ENCODE measurements around the gene FRYL.
"Not testable (repeated sequence)": the region's sequence is repeated elsewhere in the genome, so short reads cannot be mapped to it uniquely, and the experiment has no call there.

The FRYL gene

GRCh38 chr4:48742412-48742811 is 37.7 kb downstream of the FRYL start:
- H3K27ac Mint-ChIP-seq = peak overlapping the region; percentile 50
- no peaks in the 10 kb centered on the region for H3K27me3 Mint-ChIP-seq
- H3K4me1 Mint-ChIP-seq (ENCODE audit: low read depth) = peaks cover 86% of the 10 kb centered on the region
- peaks cover 3% of the 10 kb centered on the region for H3K36me3 Mint-ChIP-seq
- H3K4me3 Mint-ChIP-seq = peak overlapping the region; percentile 53
- H3K9me3 Mint-ChIP-seq (ENCODE audit: low read depth) = no peaks in the 10 kb centered on the region

GRCh38 chr4:48739560-48740019 is 40.5 kb downstream of the FRYL start:
- Mint-ChIP-seq H3K36me3 (no peaks in the 10 kb centered on the region), H3K27me3 (no peaks in the 10 kb centered on the region), H3K4me3 (peak overlapping the region; percentile 9), H3K4me1 (ENCODE audit: low read depth) (peaks cover 76% of the 10 kb centered on the region), H3K27ac (peak overlapping the region; percentile 72), H3K9me3 (ENCODE audit: low read depth) (no peaks in the 10 kb centered on the region)

DNA sequence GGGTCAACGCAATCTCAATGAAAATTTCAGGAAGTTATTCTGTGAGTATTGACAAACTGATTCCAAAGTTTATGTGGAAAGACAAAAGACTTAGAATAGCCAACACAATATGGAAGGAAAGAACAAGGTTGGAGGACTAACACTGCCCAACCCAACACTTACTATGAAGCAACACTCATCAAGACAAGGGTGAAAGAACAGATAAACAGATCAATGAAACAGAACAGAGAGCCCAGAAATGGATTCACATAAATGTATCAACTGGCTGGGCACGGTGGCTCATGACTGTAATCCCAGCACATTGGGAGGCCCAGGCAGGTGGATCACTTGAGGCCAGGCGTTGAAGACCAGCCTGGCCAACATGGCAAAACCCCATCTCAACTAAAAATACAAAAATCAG is 41.2 kb downstream of the FRYL start:
- Mint-ChIP-seq H3K9me3 (ENCODE audit: low read depth) (peaks cover 3% of the 10 kb centered on the region), H3K36me3 (peaks cover 3% of the 10 kb centered on the region), H3K27me3 (no peaks in the 10 kb centered on the region), H3K4me3 (peak overlapping the region; percentile 57), H3K27ac (peak overlapping the region; percentile 86), H3K4me1 (ENCODE audit: low read depth) (peaks cover 76% of the 10 kb centered on the region)

- H3K27ac Mint-ChIP-seq = peak overlapping the region; percentile 70
- not testable (repeated sequence) for H3K9me3 Mint-ChIP-seq (ENCODE audit: low read depth); H3K27me3 Mint-ChIP-seq; H3K36me3 Mint-ChIP-seq
- H3K4me1 Mint-ChIP-seq (ENCODE audit: low read depth) = peaks cover 91% of the 10 kb centered on the region
- H3K4me3 Mint-ChIP-seq = peak overlapping the region; percentile 64
These were observed 51.1 kb downstream of the FRYL start for GRCh38 chr4:48728906-48729496.

GRCh38 chr4:48727666-48728459 is 52.2 kb downstream of the FRYL start:
- Mint-ChIP-seq H3K4me3 (peak overlapping the region; percentile 64), H3K36me3 (no peaks in the 10 kb centered on the region), H3K27ac (peak overlapping the region; percentile 77), H3K4me1 (ENCODE audit: low read depth) (peaks cover 92% of the 10 kb centered on the region), H3K27me3 (no peaks in the 10 kb centered on the region), H3K9me3 (ENCODE audit: low read depth) (no peaks in the 10 kb centered on the region)

DNA sequence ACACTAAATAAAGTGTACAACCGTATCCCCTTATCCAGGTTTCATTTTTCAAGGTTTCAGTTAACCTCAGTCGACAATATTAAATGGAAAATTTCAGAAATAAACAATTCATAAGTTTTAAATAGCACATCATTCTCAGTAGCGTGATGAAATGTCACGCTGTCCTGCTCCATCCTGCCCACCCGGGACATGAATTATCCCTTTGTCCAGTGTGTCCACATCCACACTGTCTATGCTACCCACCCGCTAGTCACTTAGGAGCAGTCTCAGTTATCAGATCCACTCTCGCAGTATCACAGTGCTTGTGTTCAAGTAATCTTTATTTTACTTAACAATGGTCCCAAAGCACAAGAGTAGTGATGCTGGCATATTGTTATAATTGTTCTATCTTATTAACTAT is 54.7 kb downstream of the FRYL start:
- Mint-ChIP-seq H3K27me3 (no peaks in the 10 kb centered on the region), H3K27ac (peak overlapping the region; percentile 28)

GRCh38 chr4:48722509-48723446 is 57.3 kb downstream of the FRYL start:
- Mint-ChIP-seq H3K4me1 (ENCODE audit: low read depth) (peaks cover 70% of the 10 kb centered on the region), H3K27me3 (no peaks in the 10 kb centered on the region), H3K27ac (peak overlapping the region; percentile 16), H3K9me3 (ENCODE audit: low read depth) (no peaks in the 10 kb centered on the region), H3K36me3 (peaks cover 13% of the 10 kb centered on the region), H3K4me3 (no peak overlapping the region)

More for the DNA sequence above, 54.7 kb downstream of the FRYL start:
- no peaks in the 10 kb centered on the region for H3K9me3 Mint-ChIP-seq (ENCODE audit: low read depth)
- no peak overlapping the region for H3K4me3 Mint-ChIP-seq
- peaks cover 7% of the 10 kb centered on the region for H3K36me3 Mint-ChIP-seq
- H3K4me1 Mint-ChIP-seq (ENCODE audit: low read depth) = peaks cover 89% of the 10 kb centered on the region

- H3K27me3 Mint-ChIP-seq = no peaks in the 10 kb centered on the region
- no peaks in the 10 kb centered on the region for H3K9me3 Mint-ChIP-seq (ENCODE audit: low read depth)
- peak overlapping the region; percentile 1 for H3K27ac Mint-ChIP-seq
- peaks cover 13% of the 10 kb centered on the region for H3K36me3 Mint-ChIP-seq
- H3K4me1 Mint-ChIP-seq (ENCODE audit: low read depth) = peaks cover 50% of the 10 kb centered on the region
- H3K4me3 Mint-ChIP-seq = no peak overlapping the region
These were observed 59.6 kb downstream of the FRYL start for GRCh38 chr4:48720459-48720858.

GRCh38 chr4:48718818-48719465 is 61.1 kb downstream of the FRYL start:
- no peak overlapping the region for H3K27ac Mint-ChIP-seq
- H3K4me1 Mint-ChIP-seq (ENCODE audit: low read depth) = peaks cover 35% of the 10 kb centered on the region
- H3K27me3 Mint-ChIP-seq = no peaks in the 10 kb centered on the region
- H3K9me3 Mint-ChIP-seq (ENCODE audit: low read depth) = no peaks in the 10 kb centered on the region
- peaks cover 13% of the 10 kb centered on the region for H3K36me3 Mint-ChIP-seq
- H3K4me3 Mint-ChIP-seq = no peak overlapping the region

GRCh38 chr4:48716285-48716684 is 63.8 kb downstream of the FRYL start:
- H3K4me1 Mint-ChIP-seq (ENCODE audit: low read depth) = peaks cover 32% of the 10 kb centered on the region
- not testable (repeated sequence) for H3K9me3 Mint-ChIP-seq (ENCODE audit: low read depth); H3K27me3 Mint-ChIP-seq; H3K4me3 Mint-ChIP-seq; H3K27ac Mint-ChIP-seq
- H3K36me3 Mint-ChIP-seq = peaks cover 13% of the 10 kb centered on the region

DNA sequence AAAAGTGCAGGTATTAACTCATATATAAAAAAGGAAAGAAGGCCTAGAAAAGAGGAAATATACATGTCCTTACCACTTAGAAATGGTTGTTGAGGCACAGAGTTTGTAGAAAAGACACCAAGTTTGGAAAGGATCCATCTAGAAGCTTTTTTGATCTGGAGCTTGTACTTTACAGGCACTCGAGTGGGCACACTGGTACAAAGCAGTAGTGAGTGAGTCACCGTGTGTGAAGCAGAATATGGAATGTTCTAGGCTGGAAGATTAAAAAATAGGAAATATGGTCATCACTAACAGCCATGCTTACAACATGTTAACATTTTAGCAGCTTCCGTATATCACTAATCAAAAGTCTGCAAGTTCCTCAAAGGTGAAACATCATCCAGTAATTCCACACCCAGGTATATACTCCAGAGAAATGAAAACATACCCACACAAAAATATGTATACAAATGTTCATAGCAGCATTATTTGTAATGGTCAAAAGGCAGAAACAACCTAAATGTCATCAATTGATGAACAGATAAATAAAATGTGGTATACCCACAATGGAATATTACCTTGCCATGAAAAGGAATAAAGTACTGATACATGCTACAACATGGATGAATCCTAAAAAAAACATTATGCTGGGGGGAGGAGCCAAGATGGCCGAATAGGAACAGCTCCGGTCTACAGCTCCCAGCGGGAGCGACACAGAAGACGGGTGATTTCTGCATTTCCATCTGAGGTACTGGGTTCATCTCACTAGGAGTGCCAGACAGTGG is 69.5 kb downstream of the FRYL start:
- Mint-ChIP-seq H3K4me3 (no peak overlapping the region), H3K27me3 (no peaks in the 10 kb centered on the region), H3K4me1 (ENCODE audit: low read depth) (peaks cover 34% of the 10 kb centered on the region), H3K27ac (no peak overlapping the region), H3K36me3 (peaks cover 19% of the 10 kb centered on the region), H3K9me3 (ENCODE audit: low read depth) (no peaks in the 10 kb centered on the region)

- Mint-ChIP-seq H3K4me1 (ENCODE audit: low read depth) (peaks cover 33% of the 10 kb centered on the region), H3K36me3 (peaks cover 19% of the 10 kb centered on the region), H3K27me3 (no peaks in the 10 kb centered on the region), H3K4me3 (no peak overlapping the region), H3K27ac (no peak overlapping the region), H3K9me3 (ENCODE audit: low read depth) (no peaks in the 10 kb centered on the region)
These were observed 70.2 kb downstream of the FRYL start for GRCh38 chr4:48709901-48710300.

DNA sequence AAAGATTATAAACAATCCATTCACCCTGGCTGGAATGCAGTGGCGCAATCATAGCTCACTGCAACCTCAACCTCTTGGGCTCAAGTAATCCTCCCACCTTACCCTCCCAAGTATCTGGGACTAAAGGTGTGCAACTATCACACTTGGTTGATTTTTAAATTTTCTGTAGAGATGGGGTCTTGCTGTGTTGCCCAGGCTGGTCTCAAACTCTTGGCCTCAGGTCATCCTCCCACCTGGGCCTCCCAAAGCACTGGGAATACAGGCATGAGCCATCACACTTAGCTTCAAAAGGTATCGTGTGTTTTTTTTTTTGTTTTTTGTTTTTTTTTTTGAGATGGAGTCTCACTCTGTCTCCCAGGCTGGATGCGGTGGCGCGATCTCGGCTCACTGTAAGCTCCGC is 71.5 kb downstream of the FRYL start:
- Mint-ChIP-seq H3K27me3 (no peaks in the 10 kb centered on the region), H3K36me3 (peaks cover 19% of the 10 kb centered on the region), H3K4me3 (no peak overlapping the region), H3K27ac (no peak overlapping the region), H3K9me3 (ENCODE audit: low read depth) (no peaks in the 10 kb centered on the region), H3K4me1 (ENCODE audit: low read depth) (peaks cover 36% of the 10 kb centered on the region)

- no peaks in the 10 kb centered on the region for H3K27me3 Mint-ChIP-seq
- H3K9me3 Mint-ChIP-seq (ENCODE audit: low read depth) = no peaks in the 10 kb centered on the region
- no peak overlapping the region for H3K27ac Mint-ChIP-seq
These were observed 73.3 kb downstream of the FRYL start for GRCh38 chr4:48706736-48707135.

More at GRCh38 chr4:48706736-48707135, 73.3 kb downstream of the FRYL start:
- Mint-ChIP-seq H3K4me3 (no peak overlapping the region), H3K4me1 (ENCODE audit: low read depth) (peaks cover 32% of the 10 kb centered on the region), H3K36me3 (peaks cover 19% of the 10 kb centered on the region)

Measured in activated naive CD8-positive, alpha-beta T cell (primary cell).